ENCODE results near the gene CARMIL3.
"Not testable (repeated sequence)": the region's sequence is repeated elsewhere in the genome, so short reads cannot be mapped to it uniquely, and the experiment has no call there.

- TF ChIP-seq RAD21 (conservative IDR thresholded peaks at IDR 0.05); CTCF (IDR thresholded peaks at IDR 0.05; ENCODE audit: poor library complexity, severe bottlenecking); EZH2 (IDR thresholded peaks at IDR 0.05; ENCODE audit: borderline replicate concordance, insufficient read depth, low read length, poor library complexity, severe bottlenecking); POLR2AphosphoS5 (IDR thresholded peaks at IDR 0.05); EP300 (conservative IDR thresholded peaks at IDR 0.05; ENCODE audit: poor library complexity, severe bottlenecking): not testable (repeated sequence)
Observed at GRCh38 chr14:24018978-24019377, 32.8 kb upstream of the CARMIL3 start.

All from neural cell (in vitro differentiated cells).